GM19238 (cell line): ENCODE measurements around the gene ZNF444.
"Not testable (repeated sequence)": the region's sequence is repeated elsewhere in the genome, so short reads cannot be mapped to it uniquely, and the experiment has no call there.

Source experiments
- DNase-seq: peaks from one replicate; pipeline ENCODE4 v3.0.0; 2011; ENCODE audit warnings: low spot score; ENCODE audit not compliant: insufficient read length

ZNF444 gene

DNA sequence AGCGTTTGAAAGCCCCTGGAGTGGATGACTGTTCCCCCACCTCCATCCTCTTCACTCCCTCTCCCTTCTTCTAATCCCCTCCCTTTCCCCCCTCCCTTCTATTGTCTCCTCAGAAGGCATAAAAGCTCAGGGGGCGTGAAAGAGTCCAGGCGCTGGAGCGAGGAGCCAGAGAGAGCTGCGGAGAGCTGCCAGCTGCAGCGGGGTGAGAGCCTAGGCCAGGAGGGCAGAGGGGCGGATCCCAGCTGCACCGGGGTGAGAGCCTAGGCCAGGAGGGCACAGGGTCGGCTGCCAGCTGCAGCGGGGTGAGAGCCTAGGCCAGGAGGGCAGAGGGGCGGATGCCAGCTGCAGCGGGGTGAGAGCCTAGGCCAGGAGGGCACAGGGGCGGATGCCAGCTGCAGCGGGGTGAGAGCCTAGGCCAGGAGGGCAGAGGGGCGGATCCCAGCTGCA lies 34.8 kb downstream of the ZNF444 start, which contains the start of gene GALP:
Gene GALP, plus strand, starts transcription at position 148 of the 447 bp plus-strand sequence. CDS start 1,101 bp downstream, outside the sequence.
- not testable (repeated sequence) for DNase-seq

DNA sequence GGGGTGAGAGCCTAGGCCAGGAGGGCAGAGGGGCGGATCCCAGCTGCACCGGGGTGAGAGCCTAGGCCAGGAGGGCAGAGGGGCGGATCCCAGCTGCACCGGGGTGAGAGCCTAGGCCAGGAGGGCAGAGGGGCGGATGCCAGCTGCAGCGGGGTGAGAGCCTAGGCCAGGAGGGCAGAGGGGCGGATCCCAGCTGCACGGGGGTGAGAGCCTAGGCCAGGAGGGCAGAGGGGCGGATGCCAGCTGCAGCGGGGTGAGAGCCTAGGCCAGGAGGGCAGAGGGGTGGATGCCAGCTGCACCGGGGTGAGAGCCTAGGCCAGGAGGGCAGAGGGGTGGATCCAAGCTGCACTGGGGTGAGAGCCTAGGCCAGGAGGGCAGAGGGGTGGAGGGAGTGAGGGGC lies 35.2 kb downstream of the ZNF444 start:
- DNase-seq, result not testable (repeated sequence)

DNA sequence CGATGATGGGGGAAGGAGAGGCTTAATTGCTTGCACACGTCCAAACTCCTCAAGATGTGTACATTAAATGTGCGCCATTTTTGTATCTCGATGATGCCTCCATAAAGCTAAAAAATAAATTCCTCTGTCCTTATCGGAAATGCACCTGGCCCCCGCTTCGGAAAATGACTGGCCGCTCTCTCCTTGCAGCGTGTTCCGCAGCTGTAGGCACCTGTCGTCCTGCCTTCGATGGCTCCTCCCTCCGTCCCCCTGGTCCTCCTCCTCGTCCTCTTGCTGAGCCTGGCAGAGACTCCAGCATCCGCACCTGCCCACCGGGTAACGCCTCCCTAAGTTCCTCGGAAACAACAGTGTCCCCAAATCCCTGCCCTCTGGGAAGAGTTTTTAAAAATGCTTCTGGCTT lies 35.8 kb downstream of the ZNF444 start:
- no peak for DNase-seq

DNA sequence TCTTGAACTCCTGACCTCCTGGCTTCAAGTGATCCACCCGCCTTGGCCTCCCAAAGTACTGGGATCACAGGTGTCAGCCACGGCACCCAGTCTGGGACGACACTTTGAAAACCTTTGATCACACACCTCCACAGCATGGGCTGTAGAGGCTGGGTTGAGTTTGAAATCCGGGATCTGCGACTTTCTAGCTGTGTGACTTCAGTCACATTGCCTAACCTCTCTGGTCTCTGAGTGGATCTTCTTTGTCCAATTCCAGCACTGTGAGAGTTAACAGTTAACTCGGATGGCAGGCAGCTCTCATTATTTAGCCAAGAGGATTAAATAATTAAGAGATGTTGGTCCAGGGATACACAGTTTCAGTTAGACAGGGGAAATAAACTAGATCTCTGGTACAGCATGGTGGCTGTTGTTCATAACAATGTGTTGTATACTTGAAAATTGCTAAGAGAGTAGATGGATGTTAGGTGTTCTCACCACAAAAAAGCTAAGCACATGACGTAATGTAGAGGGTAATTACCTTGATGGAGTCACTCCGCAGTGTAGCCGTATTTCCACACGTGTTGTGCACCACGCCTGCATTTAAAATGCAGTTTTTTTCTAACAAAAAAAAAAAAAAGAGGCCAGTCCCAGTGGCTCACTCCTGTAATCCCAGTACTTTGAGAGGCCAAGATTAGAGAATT lies 36.6 kb downstream of the ZNF444 start:
- no peak for DNase-seq

DNA sequence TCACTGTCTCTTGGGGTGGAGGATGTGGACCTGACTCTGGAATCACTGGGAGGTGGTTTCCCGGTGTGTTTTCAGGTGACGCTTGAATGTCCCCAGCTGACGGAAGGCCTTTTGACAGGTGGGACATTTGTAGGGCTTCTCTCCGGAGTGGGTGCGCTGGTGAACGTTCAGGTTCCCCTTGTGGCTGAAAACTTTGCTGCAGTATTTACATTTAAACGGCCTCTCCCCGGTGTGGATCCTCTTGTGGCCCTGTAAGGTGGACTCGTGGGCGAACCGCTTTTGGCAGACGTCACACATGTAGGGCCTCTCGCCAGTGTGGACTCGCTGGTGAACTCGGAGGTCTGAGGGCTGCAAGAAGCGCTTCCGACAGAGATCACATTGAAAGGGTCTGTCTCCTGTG lies 48.7 kb downstream of the ZNF444 start:
- no peak for DNase-seq

DNA sequence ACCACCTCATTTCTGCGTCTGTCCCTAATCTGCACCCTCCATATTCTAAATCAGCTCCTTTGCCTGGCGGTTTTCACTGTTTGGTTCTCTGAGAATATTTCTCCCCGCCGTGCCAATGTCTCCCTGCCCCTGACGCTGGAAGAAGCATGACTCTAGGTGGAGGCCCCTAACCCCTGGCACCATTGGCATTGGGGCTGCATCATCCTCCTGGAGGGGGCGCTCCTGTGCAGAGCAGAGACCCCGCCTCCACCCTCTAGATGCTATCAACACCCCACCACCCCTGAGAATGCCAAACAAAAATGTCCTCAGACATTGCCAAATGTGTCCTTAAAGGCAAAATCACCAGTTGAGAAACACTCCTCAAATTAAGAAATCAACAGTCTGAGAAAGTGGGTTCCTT lies 50.0 kb downstream of the ZNF444 start:
- DNase-seq, result no peak

DNA sequence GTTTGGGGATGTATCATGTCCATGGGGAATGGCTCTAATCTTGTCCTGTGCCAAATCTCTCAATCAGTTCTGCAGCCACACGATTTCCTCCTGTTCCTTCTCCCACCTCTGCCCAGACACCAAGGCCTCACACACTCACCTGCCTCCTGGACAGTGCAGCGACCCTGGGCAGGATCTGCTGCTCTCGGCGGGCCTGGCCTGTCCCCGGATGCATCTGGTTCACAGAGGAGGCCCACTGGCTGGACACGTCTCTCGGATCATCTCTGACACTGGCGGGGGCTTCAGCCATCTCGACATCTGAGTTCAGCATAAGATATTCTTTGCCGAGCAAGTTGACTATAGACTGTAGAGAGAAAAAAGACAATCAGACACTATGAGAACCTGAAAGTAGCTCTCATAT lies 50.6 kb downstream of the ZNF444 start:
- no peak for DNase-seq

DNA sequence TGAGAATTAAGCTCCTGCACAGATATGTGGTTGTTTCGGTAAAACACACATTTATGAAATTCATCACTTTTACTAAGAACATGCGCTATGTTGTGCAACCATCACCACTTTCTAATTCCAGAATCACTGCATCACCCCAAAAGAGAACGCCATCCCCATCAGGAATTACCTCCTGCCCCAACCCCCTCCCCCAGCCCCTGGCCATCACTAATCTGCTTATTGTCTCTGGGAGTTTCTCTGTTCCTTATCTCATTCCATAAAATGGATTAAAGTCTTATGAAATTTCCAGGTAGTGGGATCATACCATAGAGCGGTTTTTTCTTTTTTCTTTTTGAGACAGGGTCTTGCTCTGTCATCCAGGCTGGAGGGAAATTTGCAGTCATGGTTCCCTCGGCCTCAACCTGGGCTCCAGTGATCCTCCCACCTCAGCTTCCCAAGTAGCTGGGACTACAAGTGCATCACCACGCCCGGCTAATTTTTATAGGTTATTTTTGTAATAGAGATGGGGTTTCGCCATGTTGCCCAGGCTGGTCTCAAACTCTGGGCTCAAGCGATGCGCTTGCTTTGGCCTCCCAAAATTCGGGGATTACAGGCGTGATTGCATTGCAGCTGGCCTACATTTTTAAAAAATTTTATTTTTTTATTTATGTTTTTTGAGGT lies 53.0 kb downstream of the ZNF444 start:
- DNase-seq, result no peak

DNA sequence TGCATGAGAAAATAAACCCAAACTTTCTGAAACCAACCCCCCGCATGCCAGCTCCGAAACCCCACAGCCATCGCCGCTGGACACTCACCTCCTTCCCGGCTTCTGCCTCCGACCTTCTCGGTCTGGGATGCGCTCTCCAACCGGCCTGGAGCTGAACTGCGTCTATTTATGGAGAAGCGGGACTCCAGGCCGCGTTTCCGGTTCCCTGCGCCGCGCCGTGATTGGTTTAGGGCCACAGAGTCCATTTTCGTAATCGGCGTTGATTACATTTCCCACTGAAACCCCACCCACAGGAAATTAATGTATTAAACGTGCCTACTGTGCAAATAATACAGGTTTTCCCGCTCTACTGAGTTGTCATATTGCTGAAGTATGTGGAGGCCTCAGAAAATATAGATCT lies 56.6 kb downstream of the ZNF444 start, which contains the start of gene ZSCAN5B:
Gene ZSCAN5B, minus strand, starts transcription at position 138 of the 400 bp plus-strand sequence. CDS start 4,731 bp downstream, outside the sequence.
- not testable (repeated sequence) for DNase-seq

DNA sequence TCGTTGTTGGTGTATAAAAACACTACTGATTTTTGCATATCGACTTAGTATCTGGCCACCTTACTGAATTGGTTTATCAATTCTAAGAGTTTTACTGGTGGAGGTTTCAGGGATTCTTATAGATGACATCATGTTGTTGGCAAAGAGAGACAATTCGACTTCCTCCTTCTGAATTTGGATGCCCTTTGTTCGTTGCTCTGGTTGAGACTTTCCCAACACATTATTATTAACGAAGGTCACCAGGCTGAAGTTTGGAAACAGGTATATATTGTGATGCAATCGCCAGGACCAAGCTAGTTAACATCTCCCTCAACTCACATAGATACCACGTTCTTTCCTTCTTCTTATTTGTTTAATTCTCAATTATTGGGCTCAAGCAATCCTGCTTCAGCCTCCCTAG lies 58.6 kb downstream of the ZNF444 start:
- no peak for DNase-seq

DNA sequence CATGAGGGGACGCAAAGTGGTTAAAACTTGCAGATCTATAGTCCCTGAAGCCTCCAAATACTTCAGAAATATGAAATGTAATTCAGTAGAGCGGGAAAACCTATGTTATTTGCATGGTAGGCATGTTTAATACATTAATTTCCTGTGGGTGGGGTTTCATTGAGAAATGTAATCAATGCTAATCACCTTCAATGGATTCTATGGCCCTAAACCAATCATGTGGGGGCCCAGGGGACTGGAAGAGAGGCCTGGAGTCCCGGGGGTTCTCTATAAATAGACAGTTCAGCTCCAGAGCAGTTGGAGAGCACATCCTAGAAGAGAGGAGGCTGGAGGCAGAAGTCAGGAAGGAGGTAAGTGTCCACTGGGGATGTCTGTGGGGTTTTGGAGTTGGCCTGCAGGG lies 60.9 kb downstream of the ZNF444 start, which contains the start of gene ZSCAN5C:
Gene ZSCAN5C, plus strand, starts transcription at position 301 of the 400 bp plus-strand sequence. CDS start 3,641 bp downstream, outside the sequence.
- no peak for DNase-seq

DNA sequence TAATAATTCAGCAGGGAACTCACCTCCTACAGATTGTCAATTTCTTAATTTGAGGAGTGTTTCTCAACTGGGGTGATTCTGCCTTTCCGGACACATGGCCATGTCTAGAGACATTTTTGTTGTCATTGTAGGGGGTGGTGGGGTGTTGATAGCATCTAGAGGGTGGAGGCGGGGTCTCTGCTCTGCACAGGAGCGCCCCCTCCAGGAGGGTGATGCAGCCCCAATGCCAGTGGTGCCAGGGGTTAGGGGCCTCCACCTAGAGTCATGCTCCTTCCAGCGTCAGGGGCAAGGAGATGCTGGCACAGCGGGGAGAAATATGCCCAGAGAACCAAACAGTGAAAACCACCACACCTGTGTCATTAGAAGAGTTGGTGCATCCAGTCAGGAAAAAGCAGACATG lies 66.5 kb downstream of the ZNF444 start:
- not testable (repeated sequence) for DNase-seq

DNA sequence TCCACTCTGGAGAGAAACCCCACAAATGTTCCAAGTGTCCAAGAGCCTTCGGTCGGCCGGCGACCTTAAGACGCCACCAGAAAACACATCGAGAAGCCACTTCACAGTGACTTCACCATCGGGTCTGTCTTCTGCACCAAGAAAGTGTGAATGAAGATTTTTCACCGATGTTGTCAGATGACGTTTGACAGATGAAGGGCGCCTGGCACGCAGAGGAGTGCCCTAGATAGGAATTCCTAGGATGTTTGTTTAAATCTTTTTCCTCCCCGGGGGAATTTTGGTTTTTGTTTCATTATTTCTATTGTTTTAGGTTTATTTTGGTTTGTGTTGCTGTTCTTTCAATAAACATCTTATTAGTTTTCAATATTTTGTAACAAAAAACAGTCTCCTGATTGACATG lies 68.0 kb downstream of the ZNF444 start:
- DNase-seq, result no peak

DNA sequence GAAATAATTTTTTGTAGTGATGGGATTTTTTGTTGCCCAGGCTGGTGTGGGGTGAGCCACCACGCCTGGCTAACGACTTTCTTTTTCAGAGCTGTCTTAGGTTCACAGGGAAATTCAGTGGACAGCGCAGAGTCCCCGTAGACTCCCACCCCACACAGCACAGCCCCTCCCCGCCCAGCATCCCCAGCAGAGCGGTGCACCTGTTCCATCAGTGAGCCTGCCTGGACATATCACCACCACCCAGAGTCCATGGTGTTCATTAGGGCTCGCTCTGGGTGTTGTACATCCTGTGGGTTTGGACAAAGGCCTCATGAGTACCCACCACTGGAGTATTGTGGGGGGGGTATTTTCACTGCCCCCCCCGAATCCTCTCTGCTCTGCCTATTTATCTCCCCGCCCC lies 68.9 kb downstream of the ZNF444 start:
- DNase-seq, result not testable (repeated sequence)
